ENCODE data around the gene MRPL36. TPM values are rescaled to one million over a fixed set of nuclear protein-coding genes. Genes with fewer than 3 reads are reported as not detected.

Gene MRPL36
- total RNA-seq, 2 experiments from 2014 or later = 60.7 to 63.4 TPM

DNA sequence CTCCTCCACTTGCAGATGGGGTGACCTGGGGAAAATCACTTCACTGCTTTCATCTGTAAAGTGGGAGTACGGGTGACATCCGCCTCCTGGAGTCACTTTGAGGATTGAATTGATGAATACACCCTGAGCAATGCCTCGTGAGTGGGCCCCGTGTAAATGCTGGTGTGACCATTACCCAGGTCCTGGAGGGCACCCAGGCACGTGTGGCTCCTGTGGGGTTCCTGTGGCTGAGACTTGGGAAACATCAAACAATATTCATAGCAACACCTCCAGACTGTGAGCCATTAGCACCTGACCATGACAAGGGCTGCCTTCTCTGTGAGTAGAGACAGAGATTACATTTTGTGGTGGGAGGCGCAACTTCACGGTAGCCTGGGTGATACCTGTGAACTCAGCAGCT is 11.4 kb downstream of the MRPL36 start:
- no peak overlapping the region for H3K27ac Mint-ChIP-seq
- H3K4me1 Mint-ChIP-seq (ENCODE audit: low read depth) = peaks cover 43% of the 10 kb centered on the region
- H3K4me3 Mint-ChIP-seq = no peak overlapping the region
- CTCF ChIA-PET = no interaction called here
- no peak for DNase-seq
- H3K9me3 Mint-ChIP-seq = no peaks in the 10 kb centered on the region
- intact Hi-C loops (cut with micrococcal nuclease) = no loop called here
- peaks cover 2% of the 10 kb centered on the region for H3K36me3 Mint-ChIP-seq (ENCODE audit: low read depth)
- no peaks in the 10 kb centered on the region for H3K27me3 Mint-ChIP-seq (ENCODE audit: low read depth)

DNA sequence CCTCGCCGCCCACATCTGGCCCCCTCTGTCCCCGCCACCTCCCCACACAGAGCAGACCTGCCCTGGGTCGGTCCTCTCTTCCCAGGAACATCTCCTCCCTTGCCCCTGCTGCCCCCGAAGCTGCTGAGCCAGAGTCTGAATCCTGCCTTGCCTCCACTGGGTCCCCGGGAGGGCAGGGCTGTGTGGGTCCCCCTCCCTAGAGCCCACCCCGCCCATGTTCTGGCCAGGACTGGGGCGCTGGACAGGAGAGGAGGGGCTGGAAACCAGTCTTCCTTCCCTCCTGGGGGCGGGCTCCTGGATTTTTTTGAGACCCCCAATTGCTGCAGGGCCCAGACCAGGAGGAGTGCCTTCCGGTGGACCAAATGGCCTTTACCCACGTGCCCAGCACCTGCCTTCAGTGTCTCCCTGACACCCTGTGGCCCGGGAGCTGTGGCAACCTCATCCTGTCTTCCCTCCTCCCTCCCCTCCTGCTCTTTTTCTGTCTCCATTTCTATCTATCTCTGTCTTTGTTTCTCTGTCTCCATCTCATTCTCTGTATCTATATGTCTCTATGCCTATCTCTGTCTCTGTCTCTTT is 12.1 kb downstream of the MRPL36 start:
- intact Hi-C loops (cut with micrococcal nuclease) = no loop called here
- Mint-ChIP-seq H3K4me1 (ENCODE audit: low read depth) (peaks cover 37% of the 10 kb centered on the region), H3K36me3 (ENCODE audit: low read depth) (no peaks in the 10 kb centered on the region), H3K27ac (no peak overlapping the region), H3K27me3 (ENCODE audit: low read depth) (peaks cover 2% of the 10 kb centered on the region), H3K9me3 (no peaks in the 10 kb centered on the region), H3K4me3 (no peak overlapping the region)
- DNase-seq = no peak
- CTCF ChIA-PET = no interaction called here

DNA sequence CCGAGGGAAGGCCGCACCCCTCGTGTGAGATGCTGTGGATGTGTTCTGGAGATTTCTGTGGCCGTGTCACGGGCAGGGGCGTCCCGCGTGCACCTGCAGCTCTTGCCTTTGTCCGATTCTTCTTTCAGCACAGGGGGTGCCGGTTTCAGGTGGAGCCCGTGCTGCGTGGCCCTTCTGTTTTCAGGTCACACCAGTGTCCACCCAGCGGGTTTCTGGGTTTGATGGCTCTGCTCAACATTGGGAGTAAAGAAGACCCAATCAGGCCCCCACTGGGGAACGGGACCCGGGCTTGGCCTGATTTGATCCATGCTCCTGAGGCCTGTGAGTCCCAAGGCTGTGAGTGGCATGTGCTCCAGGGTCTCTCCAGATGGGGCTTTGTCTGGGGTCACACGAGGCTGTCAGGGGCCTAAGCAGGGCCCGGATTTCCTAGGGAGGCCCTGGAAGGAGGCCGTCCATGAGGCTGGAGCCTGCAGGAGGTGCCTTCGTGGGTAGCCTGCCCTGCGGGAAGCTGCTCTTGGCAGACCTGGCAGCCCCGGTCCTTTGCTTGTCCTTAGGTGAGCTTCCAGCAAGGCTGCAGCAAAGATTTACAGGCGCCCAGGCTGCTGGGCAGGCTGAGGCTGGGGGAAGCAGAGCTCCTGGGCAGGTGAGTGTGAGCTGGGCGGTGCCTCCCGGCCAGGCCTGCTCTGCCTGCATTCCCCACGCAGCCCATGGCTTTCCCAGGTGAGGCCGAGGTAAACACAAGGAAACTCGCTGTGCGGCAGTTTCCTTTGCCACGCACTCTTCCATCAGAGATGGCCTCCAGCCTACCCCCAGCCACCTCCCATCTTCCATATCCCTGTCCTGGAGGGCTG is 12.8 kb downstream of the MRPL36 start:
- Mint-ChIP-seq H3K27me3 (ENCODE audit: low read depth) (peaks cover 3% of the 10 kb centered on the region), H3K27ac (no peak overlapping the region), H3K4me1 (ENCODE audit: low read depth) (peaks cover 30% of the 10 kb centered on the region), H3K4me3 (no peak overlapping the region), H3K9me3 (no peaks in the 10 kb centered on the region), H3K36me3 (ENCODE audit: low read depth) (no peaks in the 10 kb centered on the region)
- CTCF ChIA-PET = no interaction called here
- DNase-seq = no peak
- intact Hi-C loops (cut with micrococcal nuclease) = no loop called here

DNA sequence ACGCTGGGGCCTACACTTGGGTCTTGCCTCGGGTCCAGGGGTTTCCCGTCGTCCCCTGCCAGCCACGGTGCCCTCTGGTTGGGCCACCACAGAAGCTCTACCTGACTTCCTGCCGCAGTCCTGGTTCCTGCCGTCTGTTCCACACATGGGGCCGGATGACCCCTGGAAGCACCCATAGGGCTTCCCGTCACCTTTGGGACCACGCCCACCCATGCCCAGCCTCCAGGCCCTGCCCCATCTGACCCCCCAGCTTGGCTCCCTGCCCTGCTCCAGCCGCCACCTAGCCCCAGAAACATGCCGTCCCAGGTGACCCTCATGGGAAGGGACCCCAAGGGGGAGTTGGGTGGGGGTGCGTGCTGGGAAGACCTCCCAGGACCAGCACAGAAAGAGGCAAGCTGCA is 13.7 kb downstream of the MRPL36 start:
- intact Hi-C loops (cut with micrococcal nuclease) = no loop called here
- CTCF ChIA-PET = no interaction called here
- H3K4me3 Mint-ChIP-seq = no peak overlapping the region

DNA sequence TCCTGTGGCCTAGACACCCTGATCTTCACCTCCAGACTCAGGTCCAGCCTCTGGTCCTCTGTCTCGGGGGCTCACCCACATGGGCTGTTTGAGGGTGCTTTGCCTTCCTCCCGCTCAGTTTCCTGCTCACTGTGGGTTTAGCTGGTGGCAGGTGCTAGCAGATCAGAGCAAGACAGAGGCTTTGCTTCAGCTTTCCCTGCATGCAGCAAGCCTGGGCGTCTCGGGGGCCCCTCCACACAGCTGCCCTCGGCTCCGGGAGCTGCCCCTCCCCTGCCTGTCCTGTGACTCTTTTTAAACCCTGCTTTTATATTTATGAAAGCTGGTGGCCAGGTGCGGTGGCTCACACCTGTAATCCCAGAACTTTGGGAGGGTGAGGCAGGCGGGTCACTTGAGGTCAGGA is 14.6 kb downstream of the MRPL36 start:
- Mint-ChIP-seq H3K27ac (no peak overlapping the region), H3K36me3 (ENCODE audit: low read depth) (no peaks in the 10 kb centered on the region), H3K27me3 (ENCODE audit: low read depth) (peaks cover 3% of the 10 kb centered on the region), H3K9me3 (no peaks in the 10 kb centered on the region), H3K4me3 (no peak overlapping the region), H3K4me1 (ENCODE audit: low read depth) (peaks cover 16% of the 10 kb centered on the region)
- intact Hi-C loops (cut with micrococcal nuclease) = no loop called here
- no peak for DNase-seq
- CTCF ChIA-PET = no interaction called here

More for the DNA sequence above, 13.7 kb downstream of the MRPL36 start:
- H3K27ac Mint-ChIP-seq = no peak overlapping the region
- DNase-seq = no peak
- no peaks in the 10 kb centered on the region for H3K36me3 Mint-ChIP-seq (ENCODE audit: low read depth)
- H3K9me3 Mint-ChIP-seq = no peaks in the 10 kb centered on the region
- H3K27me3 Mint-ChIP-seq (ENCODE audit: low read depth) = peaks cover 3% of the 10 kb centered on the region
- H3K4me1 Mint-ChIP-seq (ENCODE audit: low read depth) = peaks cover 23% of the 10 kb centered on the region

DNA sequence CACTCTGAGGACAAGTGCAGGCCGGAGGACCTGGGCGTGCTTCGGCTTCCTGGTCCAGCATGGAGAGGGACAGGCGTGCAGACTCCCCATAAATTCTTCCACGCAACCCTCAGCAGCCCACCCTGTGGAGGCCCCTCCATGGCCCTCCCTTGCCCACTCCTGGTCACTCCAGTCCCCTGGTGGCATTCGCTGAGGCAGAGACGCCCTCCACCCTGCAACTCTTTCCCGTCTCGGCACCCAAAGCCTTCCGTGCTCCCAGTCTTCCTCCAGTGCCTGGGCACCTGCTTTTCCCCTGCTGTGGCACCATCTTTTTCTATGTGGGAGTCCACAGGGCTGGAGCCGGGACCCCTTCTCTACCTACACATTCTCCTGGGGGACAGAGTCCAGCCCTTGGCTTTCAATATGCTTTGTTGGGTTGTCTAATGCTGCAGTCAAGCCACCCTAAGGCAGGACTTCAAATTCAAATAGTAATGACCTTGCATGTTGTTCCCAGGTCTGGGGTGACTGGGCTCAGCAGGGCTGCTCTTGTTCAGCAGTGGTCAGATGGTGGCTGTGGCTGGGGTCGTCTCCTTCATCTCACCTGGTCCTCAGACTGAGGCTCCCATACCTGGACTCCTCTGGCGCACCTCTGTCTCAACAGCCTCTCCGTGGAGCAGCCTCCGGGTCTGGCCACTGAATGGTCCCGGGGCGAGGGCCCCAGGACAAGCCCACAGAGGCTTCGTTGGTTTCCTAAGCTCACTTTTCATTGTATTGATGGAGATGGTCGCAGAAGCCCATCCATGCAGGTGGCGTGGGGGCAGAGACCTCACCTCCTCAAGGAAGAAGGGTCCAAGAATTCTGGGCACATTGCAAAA is 15.2 kb downstream of the MRPL36 start:
- intact Hi-C loops (cut with micrococcal nuclease) = no loop called here
- CTCF ChIA-PET = no interaction called here
- no peaks in the 10 kb centered on the region for H3K9me3 Mint-ChIP-seq
- no peak overlapping the region for H3K4me3 Mint-ChIP-seq
- no peak for DNase-seq
- no peak overlapping the region for H3K27ac Mint-ChIP-seq
- H3K27me3 Mint-ChIP-seq (ENCODE audit: low read depth) = peaks cover 3% of the 10 kb centered on the region
- no peaks in the 10 kb centered on the region for H3K36me3 Mint-ChIP-seq (ENCODE audit: low read depth)
- H3K4me1 Mint-ChIP-seq (ENCODE audit: low read depth) = peaks cover 10% of the 10 kb centered on the region

DNA sequence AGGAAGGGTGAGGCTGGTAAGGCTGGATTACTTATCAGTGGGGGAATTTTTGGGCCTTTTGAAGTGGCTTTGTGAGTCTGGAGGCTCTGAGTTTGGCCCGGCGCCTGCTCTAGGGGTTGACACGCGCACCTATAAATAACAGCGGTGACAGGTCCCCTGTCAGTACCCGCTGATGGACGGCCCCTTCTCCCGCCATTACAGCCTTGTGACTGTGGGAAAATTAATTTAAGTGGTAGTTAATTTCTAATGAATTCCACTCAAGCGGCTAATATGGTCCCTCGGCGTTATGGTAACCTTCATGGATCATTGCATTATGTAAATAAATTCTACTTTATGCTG is 16.5 kb downstream of the MRPL36 start:
- Mint-ChIP-seq H3K9me3 (no peaks in the 10 kb centered on the region), H3K36me3 (ENCODE audit: low read depth) (no peaks in the 10 kb centered on the region), H3K27me3 (ENCODE audit: low read depth) (peaks cover 3% of the 10 kb centered on the region), H3K27ac (no peak overlapping the region), H3K4me3 (no peak overlapping the region), H3K4me1 (ENCODE audit: low read depth) (peaks cover 1% of the 10 kb centered on the region)
- intact Hi-C loops (cut with micrococcal nuclease) = no loop called here
- DNase-seq = no peak
- CTCF ChIA-PET = no interaction called here

DNA sequence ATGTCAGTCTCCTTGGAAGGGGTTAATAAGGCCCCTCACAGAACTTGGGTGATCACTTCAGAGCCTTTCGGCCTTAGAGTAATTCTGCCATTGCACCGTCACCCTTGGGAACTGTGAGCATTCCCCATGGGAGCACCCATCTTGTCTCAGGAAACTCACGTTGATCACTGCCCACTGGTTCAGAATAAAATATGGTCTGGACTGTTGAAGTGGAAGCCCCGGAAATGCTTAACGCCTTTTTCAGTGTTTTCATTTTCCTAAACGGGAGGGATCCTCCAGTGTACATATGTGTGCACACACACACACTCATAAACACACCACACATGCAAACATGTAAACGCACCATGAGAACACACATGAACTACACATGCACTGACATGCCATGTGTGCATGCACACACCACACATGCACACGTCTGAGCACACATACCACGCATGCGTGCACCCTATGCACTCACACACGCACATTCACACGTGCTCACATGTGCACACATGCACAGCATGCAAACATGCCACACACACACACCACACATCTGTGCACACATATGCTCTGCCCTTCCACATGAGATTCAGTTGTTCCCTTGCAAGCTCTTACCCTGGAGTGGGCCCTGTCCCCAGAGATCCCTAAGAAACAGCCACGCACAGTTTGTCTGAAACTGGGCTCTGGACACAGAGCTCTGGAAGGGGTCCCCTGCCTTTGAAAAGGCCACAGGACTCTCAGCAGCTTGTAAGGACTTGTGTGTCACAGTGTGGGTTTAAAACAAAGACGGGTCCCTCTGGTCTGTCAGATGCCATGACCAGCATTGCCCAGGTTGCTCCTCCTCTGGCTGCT is 17.0 kb downstream of the MRPL36 start:
- no peak overlapping the region for H3K27ac Mint-ChIP-seq
- no peak for DNase-seq

DNA sequence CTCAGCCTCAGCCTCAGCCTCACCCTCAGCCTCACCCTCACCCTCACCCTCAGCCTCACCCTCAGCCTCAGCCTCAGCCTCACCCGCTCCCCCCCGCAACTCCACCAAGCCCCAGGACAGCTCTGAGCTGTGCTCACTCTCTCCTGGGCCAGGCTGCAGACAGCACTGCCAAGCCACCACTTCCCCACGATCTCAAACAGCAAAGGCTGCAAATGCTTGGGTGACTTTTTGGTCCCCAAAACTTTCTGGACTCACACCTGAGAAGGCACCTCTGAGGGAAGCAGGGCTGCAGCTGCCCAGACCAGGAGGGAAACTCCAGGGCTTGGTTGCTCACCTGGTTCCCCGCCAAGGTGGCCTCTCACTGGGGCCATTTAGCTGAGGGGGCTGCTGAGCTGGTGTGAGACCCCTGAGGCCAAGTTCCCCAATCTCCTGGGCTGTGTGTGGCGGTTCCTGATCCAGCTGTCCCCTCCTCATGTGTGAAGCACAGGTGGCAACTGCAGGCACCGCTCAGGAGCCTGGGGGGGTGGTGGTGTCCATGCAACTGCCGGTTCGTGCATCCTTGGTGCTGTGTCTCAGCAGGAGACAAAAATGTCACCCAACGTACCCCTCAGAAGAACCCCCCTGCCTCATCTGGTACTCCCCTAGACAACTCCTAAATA is 17.8 kb downstream of the MRPL36 start:
- no peaks in the 10 kb centered on the region for H3K36me3 Mint-ChIP-seq (ENCODE audit: low read depth)
- intact Hi-C loops (cut with micrococcal nuclease) = no loop called here
- peaks cover 1% of the 10 kb centered on the region for H3K4me1 Mint-ChIP-seq (ENCODE audit: low read depth)
- CTCF ChIA-PET = no interaction called here
- H3K27ac Mint-ChIP-seq = no peak overlapping the region
- no peaks in the 10 kb centered on the region for H3K9me3 Mint-ChIP-seq
- no peak overlapping the region for H3K4me3 Mint-ChIP-seq
- peaks cover 3% of the 10 kb centered on the region for H3K27me3 Mint-ChIP-seq (ENCODE audit: low read depth)
- no peak for DNase-seq

More for the DNA sequence above, 17.0 kb downstream of the MRPL36 start:
- intact Hi-C loops (cut with micrococcal nuclease) = no loop called here
- H3K36me3 Mint-ChIP-seq (ENCODE audit: low read depth) = no peaks in the 10 kb centered on the region
- peaks cover 1% of the 10 kb centered on the region for H3K4me1 Mint-ChIP-seq (ENCODE audit: low read depth)
- CTCF ChIA-PET = no interaction called here
- no peak overlapping the region for H3K4me3 Mint-ChIP-seq
- H3K27me3 Mint-ChIP-seq (ENCODE audit: low read depth) = peaks cover 3% of the 10 kb centered on the region
- no peaks in the 10 kb centered on the region for H3K9me3 Mint-ChIP-seq

DNA sequence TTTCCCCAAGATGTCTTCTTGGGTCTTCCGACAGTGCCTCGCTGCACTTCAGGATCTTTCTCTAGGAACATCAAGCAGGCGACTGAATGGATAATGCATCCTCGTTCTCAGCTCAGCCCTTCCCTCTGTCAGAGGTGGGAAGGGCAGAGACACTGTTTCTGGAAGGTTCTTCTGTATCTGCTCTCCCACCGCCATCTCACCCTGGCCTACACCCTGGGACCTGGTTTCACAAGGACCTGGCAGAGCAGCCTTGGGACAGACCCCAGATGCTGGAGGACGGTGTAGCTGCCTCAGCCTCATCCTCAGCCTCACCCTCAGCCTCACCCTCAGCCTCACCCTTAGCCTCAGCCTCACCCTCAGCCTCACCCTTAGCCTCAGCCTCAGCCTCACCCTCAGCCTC is 18.5 kb downstream of the MRPL36 start:
- Mint-ChIP-seq H3K27ac (no peak overlapping the region), H3K4me3 (no peak overlapping the region), H3K36me3 (ENCODE audit: low read depth) (no peaks in the 10 kb centered on the region), H3K27me3 (ENCODE audit: low read depth) (peaks cover 3% of the 10 kb centered on the region), H3K4me1 (ENCODE audit: low read depth) (peaks cover 1% of the 10 kb centered on the region), H3K9me3 (no peaks in the 10 kb centered on the region)
- intact Hi-C loops (cut with micrococcal nuclease) = no loop called here
- DNase-seq = no peak
- CTCF ChIA-PET = no interaction called here

DNA sequence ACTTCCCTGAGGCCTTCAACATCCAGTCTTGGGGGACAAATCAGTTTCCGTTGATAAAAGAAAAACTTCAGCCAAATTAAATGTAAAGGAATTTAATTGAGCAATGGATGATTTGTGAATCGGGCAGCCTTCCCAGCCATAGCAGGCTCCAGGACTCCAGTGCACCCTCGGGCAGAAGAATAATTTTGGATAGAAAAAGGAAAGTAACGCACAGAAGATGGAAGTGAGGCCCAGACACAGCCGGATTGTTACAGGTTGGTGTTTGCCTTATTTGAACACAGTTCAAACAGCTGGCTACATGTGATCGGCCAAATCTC is 19.1 kb downstream of the MRPL36 start:
- Mint-ChIP-seq H3K4me1 (ENCODE audit: low read depth) (peaks cover 1% of the 10 kb centered on the region), H3K4me3 (no peak overlapping the region), H3K36me3 (ENCODE audit: low read depth) (no peaks in the 10 kb centered on the region), H3K27ac (no peak overlapping the region), H3K9me3 (no peaks in the 10 kb centered on the region), H3K27me3 (ENCODE audit: low read depth) (peaks cover 3% of the 10 kb centered on the region)
- DNase-seq = no peak
- CTCF ChIA-PET = no interaction called here
- intact Hi-C loops (cut with micrococcal nuclease) = no loop called here
